ENCODE measurements around the gene CLCN7. TPM values are rescaled to one million over a fixed set of nuclear protein-coding genes. Genes with fewer than 3 reads are reported as not detected.

The CLCN7 gene
- total and polyA plus RNA-seq, 2 experiments from 2014 or later, result 50.1 to 57.6 TPM

- TF ChIP-seq CTCF (IDR thresholded peaks at IDR 0.05; ENCODE audit: low read depth, low read length), result no peak
- Histone ChIP-seq H3K4me1 (ENCODE audit: low read depth) (no peaks in the 10 kb centered on the region), H3K27ac (no peak overlapping the region), H3K27me3 (no peaks in the 10 kb centered on the region), H3K4me3 (no peak overlapping the region), H3K9me3 (ENCODE audit: low read depth) (no peaks in the 10 kb centered on the region), H3K36me3 (peaks cover 23% of the 10 kb centered on the region)
- DNase-seq (ENCODE audit: low read depth in 1 of 2, low spot score in 1 of 2), result no peak
These were observed 25.8 kb upstream of the CLCN7 start for GRCh38 chr16:1500465-1501150.

GRCh38 chr16:1499756-1500464 is 25.1 kb upstream of the CLCN7 start:
- Histone ChIP-seq H3K9me3 (ENCODE audit: low read depth) (no peaks in the 10 kb centered on the region), H3K27me3 (no peaks in the 10 kb centered on the region), H3K27ac (no peak overlapping the region), H3K36me3 (peaks cover 23% of the 10 kb centered on the region), H3K4me1 (ENCODE audit: low read depth) (no peaks in the 10 kb centered on the region), H3K4me3 (no peak overlapping the region)
- TF ChIP-seq CTCF (IDR thresholded peaks at IDR 0.05; ENCODE audit: low read depth, low read length), result no peak
- DNase-seq (ENCODE audit: low read depth in 1 of 2, low spot score in 1 of 2), result no peak

- no peak for DNase-seq (ENCODE audit: low read depth in 1 of 2, low spot score in 1 of 2)
- H3K4me3 ChIP-seq, result no peak overlapping the region
- peaks cover 3% of the 10 kb centered on the region for H3K4me1 ChIP-seq (ENCODE audit: low read depth)
- H3K9me3 ChIP-seq (ENCODE audit: low read depth), result no peaks in the 10 kb centered on the region
- no peak for TF ChIP-seq CTCF (IDR thresholded peaks at IDR 0.05; ENCODE audit: low read depth, low read length)
- H3K36me3 ChIP-seq, result peaks cover 23% of the 10 kb centered on the region
- no peaks in the 10 kb centered on the region for H3K27me3 ChIP-seq
- H3K27ac ChIP-seq, result no peak overlapping the region
These were observed 24.3 kb upstream of the CLCN7 start for GRCh38 chr16:1498899-1499676.

- H3K4me1 ChIP-seq (ENCODE audit: low read depth), result peaks cover 8% of the 10 kb centered on the region
- H3K27me3 ChIP-seq, result no peaks in the 10 kb centered on the region
- H3K36me3 ChIP-seq, result peaks cover 13% of the 10 kb centered on the region
- TF ChIP-seq CTCF (IDR thresholded peaks at IDR 0.05; ENCODE audit: low read depth, low read length), result no peak
- no peaks in the 10 kb centered on the region for H3K9me3 ChIP-seq (ENCODE audit: low read depth)
- H3K4me3 ChIP-seq, result no peak overlapping the region
- no peak for DNase-seq (ENCODE audit: low read depth in 1 of 2, low spot score in 1 of 2)
- no peak overlapping the region for H3K27ac ChIP-seq
These were observed 22.3 kb upstream of the CLCN7 start for GRCh38 chr16:1497014-1497598.

- Histone ChIP-seq H3K36me3 (peaks cover 7% of the 10 kb centered on the region), H3K27me3 (no peaks in the 10 kb centered on the region), H3K9me3 (ENCODE audit: low read depth) (no peaks in the 10 kb centered on the region), H3K4me3 (no peak overlapping the region), H3K4me1 (ENCODE audit: low read depth) (peaks cover 8% of the 10 kb centered on the region), H3K27ac (no peak overlapping the region)
- TF ChIP-seq CTCF (IDR thresholded peaks at IDR 0.05; ENCODE audit: low read depth, low read length), result no peak
- DNase-seq (ENCODE audit: low read depth in 1 of 2, low spot score in 1 of 2), result no peak
These were observed 21.6 kb upstream of the CLCN7 start for GRCh38 chr16:1496464-1496863.
